GM19468 (cell line): Measurements from ENCODE around the gene CCNI2.

Experiments used
- ATAC-seq: cut with Tn5 transposase; IDR thresholded peaks from one replicate; pipeline ENCODE4 v1.9.1; 2021; ENCODE audit warnings: mild to moderate bottlenecking, moderate library complexity, moderate number of reproducible peaks; ENCODE audit not compliant: unreplicated experiment; ENCODE audit errors: extremely low read depth

CCNI2 gene

DNA sequence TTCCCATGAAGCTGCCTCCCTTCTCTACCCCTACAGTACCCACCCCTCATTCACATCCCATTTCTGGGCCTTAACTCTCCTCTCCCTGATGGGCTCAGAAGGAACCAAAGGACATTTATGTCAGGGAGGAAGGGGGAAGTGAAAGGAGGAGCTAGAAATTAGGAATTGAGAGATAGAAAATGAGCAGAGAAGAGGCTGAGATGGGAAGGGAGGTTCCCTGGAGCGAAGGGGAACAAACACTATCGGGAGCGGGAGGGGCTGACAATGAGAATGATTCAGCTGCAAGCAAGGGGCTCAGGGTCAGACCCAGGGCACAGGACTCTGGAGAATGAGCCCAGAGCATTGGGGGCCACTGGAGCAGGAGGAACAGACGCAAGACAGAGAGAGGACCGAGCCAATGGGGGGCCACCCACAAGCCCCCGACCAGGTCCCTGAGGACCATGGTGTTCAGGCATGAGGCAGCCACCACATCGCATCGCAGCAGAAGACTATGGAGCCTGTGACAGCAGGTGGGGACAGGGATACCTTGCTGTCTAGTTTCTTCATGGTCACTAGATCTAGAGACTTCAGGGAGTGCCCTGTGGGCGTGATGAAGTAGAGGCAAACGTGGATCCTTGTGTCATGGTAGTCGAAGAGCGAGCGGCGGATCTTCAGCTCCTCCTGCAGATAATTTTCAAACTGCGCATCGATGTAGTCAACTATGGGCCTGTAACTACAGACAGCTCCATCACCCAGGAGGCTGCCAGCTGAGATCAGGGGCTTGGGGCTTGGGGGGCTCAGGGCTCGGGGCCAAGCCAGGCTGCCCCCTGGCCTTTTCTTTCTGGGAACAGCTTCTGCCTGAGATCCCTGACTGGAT lies 16.2 kb downstream of the CCNI2 start:
- no peak for ATAC-seq

DNA sequence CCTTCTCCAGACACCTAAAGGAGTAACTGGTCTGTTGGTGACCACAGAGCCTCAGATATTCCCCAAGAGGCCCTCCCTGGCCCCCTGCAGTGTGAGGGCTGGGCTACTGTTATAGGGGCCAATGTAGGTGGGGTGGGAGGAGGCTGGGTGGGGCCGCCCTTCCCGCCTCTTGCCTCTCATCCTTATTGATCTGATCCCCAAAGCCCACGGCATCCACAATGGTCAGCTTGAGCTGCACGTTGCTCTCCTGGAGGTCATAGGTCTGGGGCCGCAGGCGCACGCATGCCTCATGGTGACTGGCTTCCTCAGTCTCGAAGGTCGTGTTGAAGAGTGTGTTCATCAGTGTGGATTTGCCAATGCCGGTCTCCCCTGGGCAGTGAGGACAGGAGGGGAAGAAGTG lies 16.8 kb downstream of the CCNI2 start:
- no peak for ATAC-seq

GRCh38 chr5:132764671-132765238 lies 17.5 kb downstream of the CCNI2 start:
- ATAC-seq: no peak

DNA sequence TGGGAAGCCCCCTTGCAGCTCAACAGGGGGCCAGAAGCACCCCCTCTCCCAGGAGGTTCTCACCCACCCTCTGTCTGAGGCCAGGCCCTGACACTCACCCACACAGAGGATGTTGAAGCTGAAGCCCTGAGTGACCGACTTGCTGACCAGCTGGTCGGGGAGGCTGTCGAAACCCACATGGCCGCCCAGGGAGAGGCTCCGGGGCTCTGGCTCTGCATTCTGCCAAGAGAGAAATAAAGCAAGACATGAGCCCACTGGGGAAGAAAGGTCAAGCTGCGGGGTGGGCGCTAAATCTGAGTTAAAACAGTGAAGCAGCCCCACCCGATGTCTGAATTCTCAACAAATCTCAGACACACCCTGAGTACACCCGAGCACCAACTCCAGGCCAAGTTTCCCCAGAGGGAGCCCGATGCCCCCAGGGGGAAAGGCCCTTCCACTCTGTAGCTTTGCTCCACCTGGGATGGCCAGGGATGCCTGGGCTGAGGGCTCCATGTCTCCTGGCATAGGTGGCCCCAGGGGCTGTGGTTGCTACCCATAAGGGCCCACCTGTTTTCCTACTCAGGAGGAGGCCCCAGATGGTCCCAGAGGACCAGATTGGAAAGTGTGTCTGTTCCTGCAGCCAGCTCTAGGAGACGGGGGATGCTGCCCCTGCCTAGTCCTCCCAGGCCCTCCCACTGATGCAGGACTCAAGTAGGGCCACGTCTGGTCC lies 18.2 kb downstream of the CCNI2 start:
- no peak for ATAC-seq

DNA sequence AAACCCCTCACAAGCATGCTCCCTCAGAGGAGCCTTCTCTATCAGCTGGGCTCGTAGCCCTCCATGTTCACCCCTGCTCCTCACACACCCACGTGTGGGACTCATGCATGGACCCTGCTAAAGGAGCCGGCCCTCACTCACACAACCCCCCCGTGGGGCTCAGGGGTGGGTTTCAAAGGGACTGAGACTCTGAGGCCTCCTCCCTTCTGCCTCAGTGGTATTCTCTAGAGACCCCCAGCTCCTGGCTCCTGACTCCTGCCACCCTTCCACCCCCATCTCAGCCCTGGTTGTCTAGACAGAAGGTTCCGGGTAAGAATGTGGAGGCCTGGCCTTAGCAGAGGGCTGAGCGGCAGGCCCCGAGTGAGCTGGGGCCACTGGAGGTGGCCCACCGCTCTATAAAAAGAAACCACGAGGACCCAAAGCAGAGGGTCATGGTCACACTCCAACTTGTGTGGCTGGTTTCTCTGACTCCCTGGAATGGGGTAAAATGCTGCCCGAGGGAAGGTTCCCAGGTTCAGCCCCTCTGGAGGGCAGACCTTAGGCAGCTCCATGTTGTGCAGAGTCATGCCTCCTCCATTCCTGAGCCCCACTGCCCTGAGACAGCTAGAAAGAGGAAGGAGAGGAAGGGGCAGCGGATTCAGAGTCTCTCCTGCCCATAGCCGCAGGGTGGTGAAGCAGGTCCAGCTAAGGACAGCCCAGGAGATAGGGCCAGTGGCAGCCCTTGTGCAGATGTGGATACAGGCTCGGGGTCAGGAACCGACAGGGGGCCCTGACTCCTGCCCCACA lies 19.0 kb downstream of the CCNI2 start:
- no peak for ATAC-seq

DNA sequence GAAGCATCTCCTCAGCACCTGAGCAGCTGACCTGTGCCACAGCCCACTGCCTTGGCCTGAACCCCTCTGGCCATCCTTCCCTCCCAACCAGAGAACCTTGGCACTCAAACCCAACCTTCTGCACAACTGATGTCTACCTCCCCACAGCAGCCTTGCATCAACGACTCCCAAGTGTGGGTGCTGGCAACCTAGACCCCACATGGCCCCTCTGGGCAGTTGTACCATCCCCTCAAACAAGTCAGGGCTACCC lies 19.5 kb downstream of the CCNI2 start:
- ATAC-seq: no peak

DNA sequence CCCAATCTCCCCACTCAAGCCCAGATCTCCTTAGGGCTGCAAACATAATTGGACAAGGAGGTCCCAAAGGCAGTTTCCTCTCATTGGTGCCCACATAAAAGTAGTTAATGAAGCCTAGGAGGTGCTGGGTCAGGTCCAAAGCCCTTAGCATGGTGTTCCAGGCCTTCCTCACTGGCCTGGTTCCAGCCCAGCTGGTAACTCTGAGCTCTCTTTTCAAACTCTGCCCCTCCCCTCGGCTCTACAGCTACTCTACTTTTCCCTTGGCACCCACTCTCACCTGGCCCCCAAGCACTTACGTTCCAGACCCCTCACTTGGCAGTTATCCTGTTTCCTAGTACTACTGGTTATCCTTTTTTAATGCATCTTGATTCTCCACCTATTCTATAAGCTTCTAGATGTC lies 19.9 kb downstream of the CCNI2 start:
- no peak for ATAC-seq

DNA sequence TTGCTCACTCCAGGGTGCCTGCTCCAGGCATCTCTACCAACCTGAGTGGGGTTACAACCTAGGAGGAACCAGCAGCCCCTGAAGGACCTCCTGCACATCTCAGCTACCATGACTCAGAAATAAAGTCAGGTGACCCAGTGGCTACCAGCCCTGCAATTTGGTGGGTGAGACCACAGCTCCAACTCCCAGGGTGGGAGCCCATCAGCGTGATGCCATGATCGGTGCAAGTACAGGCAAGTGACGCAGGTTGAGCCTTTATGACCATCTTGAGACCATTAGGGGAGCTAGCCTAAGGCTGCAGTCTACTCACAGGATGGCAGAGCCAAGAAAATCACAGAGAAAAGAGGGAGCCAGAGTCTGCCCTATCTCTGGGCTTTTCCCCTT lies 21.3 kb downstream of the CCNI2 start:
- no peak for ATAC-seq

DNA sequence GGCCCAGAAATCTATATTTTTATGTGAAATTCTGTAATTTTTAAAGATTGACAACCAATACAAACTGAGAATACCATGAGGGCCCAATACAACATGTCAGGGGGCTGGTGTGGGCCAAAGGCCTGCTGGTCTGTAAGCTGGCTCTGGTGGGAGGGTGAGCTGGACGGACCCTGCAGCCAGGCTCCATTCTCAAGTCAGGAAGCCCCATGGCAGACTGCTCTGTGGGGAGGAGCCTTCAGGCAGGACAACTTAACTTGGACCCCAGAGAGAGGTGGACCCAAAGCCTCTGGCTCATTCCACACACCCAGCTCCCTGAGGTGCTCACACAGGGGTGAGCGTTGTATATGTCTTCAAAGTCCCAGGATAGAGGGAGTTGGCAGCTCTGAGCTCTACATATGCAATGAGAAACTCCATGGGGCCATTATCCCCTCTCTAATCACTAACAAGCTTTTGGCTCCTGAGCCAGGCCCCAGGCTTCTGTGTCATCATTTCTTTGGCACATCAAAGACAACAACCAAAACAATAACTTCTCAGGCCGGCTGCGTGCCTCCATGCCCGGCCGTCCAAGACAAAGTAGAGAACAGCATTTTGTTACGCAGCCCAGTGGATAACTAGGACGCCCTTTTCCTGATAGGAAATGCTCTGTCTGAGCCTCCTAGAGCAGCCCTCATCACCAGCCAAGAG lies 23.4 kb downstream of the CCNI2 start:
- no peak for ATAC-seq

GRCh38 chr5:132771503-132771998 lies 24.3 kb downstream of the CCNI2 start:
- no peak for ATAC-seq

DNA sequence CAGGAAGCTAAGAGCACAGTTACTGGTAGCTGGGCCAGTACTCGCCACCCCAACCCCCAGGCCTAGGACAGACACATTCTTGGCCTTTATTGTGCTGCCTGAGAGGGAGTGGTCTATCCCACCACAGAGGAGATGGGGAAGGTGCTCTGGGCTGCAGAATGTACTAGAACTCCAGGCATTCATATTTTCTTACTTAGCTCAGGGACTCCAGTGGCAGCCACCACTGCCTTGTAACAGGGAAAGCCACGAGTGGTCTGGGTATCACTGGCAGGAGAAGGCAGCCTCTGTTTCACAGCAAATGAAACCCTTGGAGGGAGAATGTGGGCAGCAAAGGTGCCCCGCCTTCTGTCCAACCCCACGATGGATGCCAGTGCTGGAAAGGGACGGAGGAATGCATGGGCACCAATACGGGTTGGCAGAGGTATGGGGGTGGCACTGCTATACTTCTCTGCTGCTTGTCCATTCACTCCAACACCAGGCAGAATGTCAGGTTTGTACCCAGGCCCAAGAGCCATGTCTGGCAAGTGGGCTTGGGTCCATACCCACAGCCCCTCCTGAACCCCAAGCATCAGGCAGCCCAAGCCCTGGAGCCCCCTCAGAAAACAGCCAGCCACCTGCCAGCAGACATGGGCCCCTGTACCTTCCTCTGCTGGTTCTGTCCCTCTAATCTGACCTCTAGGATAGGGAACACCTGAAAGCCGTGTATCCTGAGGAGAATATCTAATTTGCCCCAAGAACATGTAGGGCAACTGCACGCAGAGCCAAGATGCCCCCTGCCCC lies 25.3 kb downstream of the CCNI2 start:
- ATAC-seq: no peak

DNA sequence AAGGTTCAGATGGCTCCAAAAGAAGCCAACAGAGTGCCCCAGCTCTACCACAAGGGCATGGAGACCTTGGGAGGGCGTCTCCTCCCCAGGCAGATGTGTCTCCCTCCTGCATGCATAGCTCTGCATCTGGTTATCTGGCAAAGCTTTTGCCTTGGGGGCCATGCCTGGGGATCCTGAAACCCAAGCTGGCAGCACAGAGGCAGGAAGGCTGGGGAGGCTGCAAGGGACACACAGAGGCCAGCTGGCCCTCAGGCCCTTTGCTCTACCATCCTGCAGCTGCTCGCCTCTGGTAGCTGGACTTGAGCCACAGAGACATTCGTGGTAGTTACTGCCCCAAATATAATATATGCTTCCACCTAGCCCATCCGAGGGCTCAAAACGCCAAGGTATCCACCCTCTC lies 25.9 kb downstream of the CCNI2 start:
- no peak for ATAC-seq

- ATAC-seq: no peak
Measured at GRCh38 chr5:132773601-132774355, 26.6 kb downstream of the CCNI2 start.

GRCh38 chr5:132774406-132774805 lies 27.2 kb downstream of the CCNI2 start:
- ATAC-seq: no peak

GRCh38 chr5:132774896-132775295 lies 27.7 kb downstream of the CCNI2 start:
- ATAC-seq: no peak

GRCh38 chr5:132775476-132775961 lies 28.3 kb downstream of the CCNI2 start:
- ATAC-seq: no peak

DNA sequence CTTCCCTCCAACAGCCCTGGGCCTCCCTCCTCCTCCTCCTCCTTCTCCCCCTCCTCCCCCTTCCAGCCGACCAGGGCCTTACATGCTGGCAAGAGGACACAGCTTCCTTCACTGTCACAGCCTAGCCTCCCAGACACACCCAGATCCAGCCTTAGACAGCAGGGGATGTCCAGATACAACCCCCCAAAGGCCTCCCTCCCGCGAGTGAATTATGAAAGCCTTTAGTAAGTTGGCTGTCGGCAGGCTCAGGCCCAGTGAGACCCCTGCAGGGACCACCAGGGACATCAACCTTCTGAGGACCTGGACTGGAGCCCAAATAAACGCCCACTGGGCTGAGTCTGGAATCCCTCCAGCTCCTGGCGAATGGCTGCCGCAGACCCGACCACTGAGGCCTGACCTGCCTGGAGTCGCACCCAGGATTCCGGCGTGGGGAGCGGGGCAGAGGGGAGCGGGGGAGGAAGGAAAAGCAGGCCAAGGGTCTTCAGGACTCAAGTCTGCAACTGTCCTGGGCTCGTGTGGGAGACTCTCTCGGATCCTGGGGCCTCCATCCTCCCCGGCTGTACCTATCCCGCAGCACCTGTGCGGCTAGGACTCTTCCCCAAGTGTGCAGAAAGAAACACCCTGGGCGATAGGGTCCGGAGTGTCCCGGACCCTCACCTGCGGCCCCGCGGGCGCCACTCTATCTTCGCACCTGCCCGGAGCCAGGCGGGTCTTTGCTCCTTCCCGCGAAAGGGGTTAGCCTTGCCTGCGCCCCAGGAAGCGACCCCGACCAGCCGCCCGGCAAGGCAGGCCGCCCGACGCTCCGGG lies 29.1 kb downstream of the CCNI2 start:
- ATAC-seq: no peak

DNA sequence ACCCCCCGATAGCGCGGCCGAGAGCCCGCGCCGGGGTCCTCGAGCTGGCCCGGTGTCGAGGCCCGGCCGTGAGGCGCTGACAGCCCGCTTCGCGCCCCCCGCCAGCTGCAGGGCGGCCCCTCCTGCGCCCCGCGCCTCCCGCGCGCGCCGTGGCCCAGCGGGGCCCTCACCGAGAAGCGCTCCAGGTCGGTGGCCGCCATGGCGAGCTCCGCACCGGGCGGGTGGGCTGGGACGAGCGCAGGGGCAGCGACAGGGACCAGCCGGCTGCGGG lies 29.6 kb downstream of the CCNI2 start:
- peak; percentile 8 for ATAC-seq
